Activated T-helper 1 cell treated with anti-CD3 and anti-CD28 coated beads, Interleukin-2, amount 50 U/mL, for 16 hours (primary cell): ENCODE data around the gene PSMD11.

Experiments used
- DNase-seq, 2 donors: peaks; one replicate each; pipeline ENCODE4 v3.0.0-alpha.2; 2020; ENCODE audit warnings: low read depth in 1 of 2, low spot score in 1 of 2

The PSMD11 gene

DNA sequence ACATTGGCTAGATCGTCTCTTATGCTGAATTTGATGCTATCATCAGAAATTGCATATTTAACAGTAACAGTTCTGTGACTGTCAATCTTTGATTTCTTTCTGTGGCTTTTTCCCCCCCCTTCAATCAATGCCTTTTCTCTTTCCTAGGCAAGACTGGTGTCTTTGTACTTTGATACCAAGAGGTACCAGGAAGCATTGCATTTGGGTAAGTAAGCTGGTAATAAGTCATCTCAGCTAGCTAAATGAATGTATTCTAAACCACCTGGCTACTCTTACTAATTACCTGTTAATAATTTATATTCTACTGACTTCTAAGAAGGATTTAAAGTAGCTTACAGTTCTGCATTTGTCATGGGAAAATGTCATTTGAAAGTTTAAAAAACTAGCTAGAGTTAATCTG is 20.1 kb downstream of the PSMD11 start:
- DNase-seq = no peak

DNA sequence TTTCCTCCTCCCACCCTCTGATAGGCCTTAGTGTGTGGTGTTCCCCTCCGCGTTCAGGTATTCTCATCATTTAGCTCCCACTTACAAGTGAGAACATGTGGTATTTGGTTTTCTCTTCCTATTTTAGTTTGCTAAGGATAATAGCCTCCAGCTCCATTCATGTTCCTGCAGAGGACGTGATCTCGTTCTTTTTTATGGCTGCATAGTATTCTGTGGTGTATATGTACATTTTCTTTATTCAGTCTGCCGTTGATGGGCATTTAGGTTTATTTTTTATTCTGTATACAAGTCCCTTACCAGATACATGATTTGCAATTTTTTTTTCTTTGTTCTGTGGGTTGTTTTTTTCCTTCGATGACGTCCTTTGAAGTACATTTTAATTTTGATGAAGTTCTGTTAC is 23.6 kb downstream of the PSMD11 start:
- DNase-seq = no peak

- DNase-seq = no peak
Observed at GRCh38 chr17:32470405-32471167, 26.3 kb downstream of the PSMD11 start.

GRCh38 chr17:32471652-32472051 is 27.3 kb downstream of the PSMD11 start:
- DNase-seq = no peak

GRCh38 chr17:32475258-32475657 is 30.9 kb downstream of the PSMD11 start:
- no peak for DNase-seq

DNA sequence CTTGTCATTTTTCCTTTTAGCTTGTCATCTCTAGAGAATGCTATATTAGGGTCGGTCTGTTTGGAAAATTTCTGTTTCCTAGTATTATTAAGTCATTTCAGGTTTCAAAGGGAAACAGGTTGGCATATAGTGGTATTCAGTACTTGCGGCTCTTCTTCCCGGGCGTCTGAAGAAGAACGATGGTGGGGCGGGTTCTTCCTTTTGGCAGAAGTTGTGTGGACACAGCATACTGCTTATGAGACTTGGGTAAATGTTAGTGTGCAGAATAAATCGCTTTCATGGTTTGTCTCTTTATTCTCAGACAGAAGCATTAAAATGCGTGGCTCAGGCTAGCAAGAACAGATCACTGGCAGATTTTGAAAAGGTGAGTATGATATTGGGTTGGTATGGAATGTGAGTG is 32.9 kb downstream of the PSMD11 start:
- DNase-seq = no peak

DNA sequence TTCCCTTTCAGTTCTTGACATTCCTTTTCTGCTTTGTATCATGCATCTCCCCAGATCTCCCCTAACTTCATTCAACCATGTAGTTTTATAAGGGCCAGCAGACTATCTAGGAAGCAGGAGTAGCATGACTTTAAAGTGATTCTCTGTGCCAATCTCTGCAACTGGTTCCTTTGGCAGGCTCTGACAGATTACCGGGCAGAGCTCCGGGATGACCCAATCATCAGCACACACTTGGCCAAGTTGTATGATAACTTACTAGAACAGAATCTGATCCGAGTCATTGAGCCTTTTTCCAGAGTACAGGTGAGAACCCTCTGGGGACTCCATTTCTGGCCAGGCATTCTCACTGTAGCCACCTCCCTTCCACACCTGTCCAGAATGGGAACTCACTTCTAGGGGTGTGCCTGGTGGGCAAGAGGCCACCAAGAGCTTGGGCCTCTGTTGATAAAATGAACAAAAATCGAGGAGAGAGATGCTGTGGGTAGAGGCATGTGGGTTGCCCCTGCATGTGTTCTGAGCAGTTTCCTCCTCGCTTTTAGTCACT is 34.8 kb downstream of the PSMD11 start:
- DNase-seq = no peak

GRCh38 chr17:32481193-32481592 is 36.9 kb downstream of the PSMD11 start:
- DNase-seq = no peak

- no peak for DNase-seq
Observed at GRCh38 chr17:32482568-32483320, 38.4 kb downstream of the PSMD11 start.

- DNase-seq = no peak
Observed at GRCh38 chr17:32483451-32484019, 39.2 kb downstream of the PSMD11 start.

- no peak for DNase-seq
Observed at GRCh38 chr17:32484041-32484461, 39.7 kb downstream of the PSMD11 start.

GRCh38 chr17:32484628-32485027 is 40.3 kb downstream of the PSMD11 start:
- no peak for DNase-seq

DNA sequence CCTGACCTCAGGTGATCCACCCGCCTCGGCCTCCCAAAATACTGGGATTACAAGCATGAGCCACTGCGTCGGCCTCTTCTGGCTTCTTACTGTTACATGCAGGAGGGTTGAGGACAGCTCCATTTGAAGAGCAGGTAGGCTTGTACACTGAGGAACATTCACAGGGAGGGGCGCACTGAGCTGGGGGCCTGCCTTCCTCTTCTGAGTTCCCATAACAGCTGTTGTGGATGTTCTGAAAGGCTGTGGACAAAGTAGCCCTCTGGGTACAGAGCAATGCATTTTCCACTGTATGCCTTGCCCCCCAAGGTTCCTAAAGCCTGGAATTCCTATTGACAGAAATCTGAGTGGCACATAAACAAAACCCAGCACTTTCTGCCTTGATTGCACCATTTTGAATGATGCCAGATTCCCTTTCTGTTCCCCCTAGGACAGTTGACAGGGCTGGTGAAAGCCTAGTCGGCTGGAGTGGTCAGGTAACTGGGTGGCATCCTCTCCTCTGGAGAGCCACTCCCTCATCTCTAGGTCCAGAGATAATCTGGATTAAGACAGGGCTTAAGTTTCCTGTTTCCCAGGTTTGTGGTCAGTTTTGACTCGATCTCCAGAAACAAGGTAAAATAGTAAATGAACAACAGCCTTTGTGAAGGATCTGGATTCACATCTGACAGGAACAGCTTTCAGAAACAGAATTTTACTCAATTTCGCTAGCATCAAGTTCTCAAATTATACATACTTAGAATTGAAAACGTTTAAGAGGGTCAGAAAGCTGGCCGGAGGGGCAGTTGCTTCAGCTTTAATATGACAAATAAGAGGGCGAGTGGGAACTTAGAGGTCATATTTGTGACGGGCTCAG is 41.2 kb downstream of the PSMD11 start:
- no peak for DNase-seq

DNA sequence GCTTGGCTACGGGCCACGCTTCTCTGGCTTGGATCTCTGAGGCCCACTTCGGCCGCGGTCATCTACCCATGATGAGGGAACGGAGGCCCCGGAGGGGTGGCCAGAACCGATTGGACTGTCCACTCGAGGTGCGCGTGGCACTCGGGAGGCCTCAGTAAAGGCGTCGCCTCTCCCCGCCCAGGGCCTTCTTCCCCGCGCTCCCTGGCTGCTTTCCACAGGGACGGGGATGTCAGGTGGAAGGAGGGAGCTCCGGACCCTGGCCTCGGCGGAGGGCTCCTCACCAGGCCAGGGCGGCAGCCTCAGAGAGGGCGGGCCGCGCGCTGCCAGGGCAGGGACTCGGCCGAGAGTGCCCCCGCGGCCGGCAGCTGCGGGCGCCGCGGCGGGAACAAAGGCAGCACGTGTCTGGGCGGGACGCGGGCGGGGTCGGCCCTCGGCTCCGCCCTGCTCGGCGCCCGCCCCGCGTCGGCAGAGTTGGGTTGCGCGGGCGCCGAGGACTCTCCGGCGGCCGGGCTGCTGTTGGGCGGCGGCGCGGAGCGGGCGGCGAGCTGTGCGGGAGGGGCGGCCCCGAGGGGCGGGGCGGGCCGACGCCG is 41.9 kb downstream of the PSMD11 start:
- DNase-seq = peak; percentile 45 to 61

DNA sequence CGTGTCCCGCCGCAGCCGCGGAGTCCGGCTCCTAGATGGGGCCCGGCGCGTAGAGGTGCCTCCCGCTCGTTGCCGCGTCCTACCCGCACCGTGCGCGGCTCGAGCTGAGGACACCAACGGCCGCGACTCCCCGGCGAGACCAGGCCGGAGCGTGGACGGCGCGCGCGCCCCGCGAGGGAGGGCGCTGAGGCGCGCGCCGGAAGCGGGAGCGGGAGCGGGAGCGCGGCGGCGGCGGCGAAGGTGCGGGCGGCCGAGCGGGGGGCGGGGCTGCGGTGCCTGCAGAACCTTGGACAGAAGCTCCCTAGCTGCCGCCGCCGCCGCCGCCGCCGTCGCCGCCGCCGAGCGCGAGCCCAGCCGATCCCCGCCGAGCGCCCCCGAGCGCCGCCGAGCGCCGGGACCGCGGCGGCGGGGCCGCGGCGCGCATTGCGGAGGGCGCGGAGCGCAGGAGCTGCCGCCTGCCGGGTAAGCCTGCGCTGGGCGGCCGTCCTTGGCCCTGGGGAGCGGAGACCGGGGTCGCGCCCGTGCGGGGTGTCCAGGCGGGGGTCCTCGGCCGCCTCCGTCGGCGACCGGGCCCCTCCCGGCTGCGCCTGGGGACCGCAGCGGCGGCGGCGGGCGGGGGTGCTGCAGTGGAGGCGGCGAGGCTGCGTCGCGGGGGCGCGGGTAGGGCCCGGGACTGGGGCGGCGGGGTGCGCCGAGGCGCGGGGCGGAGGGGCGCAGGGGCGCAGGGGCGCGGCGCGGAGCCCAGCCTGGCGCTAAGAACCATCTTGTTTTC is 42.6 kb downstream of the PSMD11 start, which contains the start of gene CDK5R1:
CDK5R1 (plus strand) TSS at position 293 of the 772 bp plus-strand sequence. CDS start 628 bp downstream, outside the sequence.
- DNase-seq = peak; percentile 55 to 63

- DNase-seq = no peak
Observed at GRCh38 chr17:32487473-32488176, 43.3 kb downstream of the PSMD11 start.

- DNase-seq = no peak
Observed at GRCh38 chr17:32488177-32488542, 43.9 kb downstream of the PSMD11 start.

- DNase-seq = no peak
Observed at GRCh38 chr17:32488604-32489180, 44.4 kb downstream of the PSMD11 start.
